ENCODE data around the gene MKLN1.

DNA sequence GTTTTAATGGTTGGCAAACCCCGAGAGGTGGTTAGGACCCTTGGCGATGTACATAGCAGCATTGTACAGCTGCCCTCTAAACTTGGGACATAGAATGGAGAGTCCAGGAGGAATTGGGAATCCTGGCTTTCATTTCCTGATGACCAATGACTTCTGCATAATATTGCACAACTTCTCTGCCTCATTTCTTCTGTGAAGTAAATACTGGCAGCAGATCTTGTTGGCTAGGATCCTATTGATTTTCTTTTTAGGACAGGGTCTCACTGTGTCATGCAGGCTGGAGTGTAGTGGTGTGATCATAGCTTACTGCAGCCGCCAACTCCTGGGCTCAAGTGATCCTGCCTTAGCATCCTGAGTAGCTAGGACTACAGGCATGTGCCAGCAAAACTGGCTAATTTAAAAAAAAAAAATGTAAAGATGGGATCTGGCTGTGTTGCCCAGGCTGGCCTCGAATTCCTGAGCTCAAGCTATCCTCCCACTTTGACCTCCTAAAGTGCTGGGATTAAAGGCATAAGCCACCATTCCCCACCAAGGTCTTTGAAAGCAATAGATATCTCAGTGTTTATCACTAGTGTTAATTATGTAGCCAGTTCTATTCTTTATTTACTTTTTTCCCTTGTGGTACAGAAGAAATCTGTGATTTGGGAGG, 170.7 kb downstream of the MKLN1 start:
- no peak for TF ChIP-seq GATA2 (IDR thresholded peaks at IDR 0.05; ENCODE audit: low read depth, low read length)
- no peak for TF ChIP-seq GATA3 (IDR thresholded peaks at IDR 0.05; ENCODE audit: low read depth, low read length)

All from SH-SY5Y (cell line).